Activated T-cell treated with anti-CD3 and anti-CD28 coated beads for 4 hours (primary cell): ENCODE measurements around the gene PTPRN2.
"Not testable (repeated sequence)": the region's sequence is repeated elsewhere in the genome, so short reads cannot be mapped to it uniquely, and the experiment has no call there.

Source experiments
- DNase-seq: peaks from one replicate; pipeline ENCODE4 v3.0.0-alpha.2; 2020

Gene PTPRN2

GRCh38 chr7:158550394-158550700, 37.3 kb downstream of the PTPRN2 start:
- DNase-seq, result no peak

GRCh38 chr7:158549616-158550393, 37.8 kb downstream of the PTPRN2 start:
- no peak for DNase-seq

GRCh38 chr7:158549176-158549615, 38.4 kb downstream of the PTPRN2 start:
- no peak for DNase-seq

- DNase-seq, result no peak
Observed at GRCh38 chr7:158548726-158549125, 38.9 kb downstream of the PTPRN2 start.

- no peak for DNase-seq
Observed at GRCh38 chr7:158547817-158548216, 39.8 kb downstream of the PTPRN2 start.

- DNase-seq, result no peak
Observed at GRCh38 chr7:158546626-158547025, 41.0 kb downstream of the PTPRN2 start.

- no peak for DNase-seq
Observed at GRCh38 chr7:158546214-158546613, 41.4 kb downstream of the PTPRN2 start.

- no peak for DNase-seq
Observed at GRCh38 chr7:158544708-158545107, 42.9 kb downstream of the PTPRN2 start.

GRCh38 chr7:158543840-158544239, 43.8 kb downstream of the PTPRN2 start:
- no peak for DNase-seq

- no peak for DNase-seq
Observed at GRCh38 chr7:158542651-158543566, 44.7 kb downstream of the PTPRN2 start.

- no peak for DNase-seq
Observed at GRCh38 chr7:158541346-158542010, 46.1 kb downstream of the PTPRN2 start.

- DNase-seq, result no peak
Observed at GRCh38 chr7:158539711-158540146, 47.9 kb downstream of the PTPRN2 start.

- no peak for DNase-seq
Observed at GRCh38 chr7:158538156-158538946, 49.3 kb downstream of the PTPRN2 start.

- DNase-seq, result no peak
Observed at GRCh38 chr7:158537516-158537882, 50.1 kb downstream of the PTPRN2 start.

- DNase-seq, result no peak
Observed at GRCh38 chr7:158536871-158537515, 50.6 kb downstream of the PTPRN2 start.

- DNase-seq, result no peak
Observed at GRCh38 chr7:158535079-158535478, 52.5 kb downstream of the PTPRN2 start.

- DNase-seq, result no peak
Observed at GRCh38 chr7:158534598-158534997, 53.0 kb downstream of the PTPRN2 start.

- not testable (repeated sequence) for DNase-seq
Observed at GRCh38 chr7:158534134-158534515, 53.5 kb downstream of the PTPRN2 start.

GRCh38 chr7:158533386-158534133, 54.1 kb downstream of the PTPRN2 start:
- no peak for DNase-seq

GRCh38 chr7:158532093-158532627, 55.5 kb downstream of the PTPRN2 start:
- no peak for DNase-seq

- no peak for DNase-seq
Observed at GRCh38 chr7:158531661-158532060, 56.0 kb downstream of the PTPRN2 start.
